Keratinocyte (primary cell): ENCODE measurements around the gene MDN1. TPM values are rescaled to one million over a fixed set of nuclear protein-coding genes. Genes with fewer than 3 reads are reported as not detected.

Source experiments
- DNase-seq: peaks from one replicate; pipeline ENCODE4 v3.0.0-alpha.2; 2011; ENCODE audit warnings: low read depth, missing footprints, low spot score
- FAIRE-seq: peaks from 2 replicates; lab custom pipeline; 2011; peaks lifted over from hg19 to GRCh38; lab: Jason Lieb, UNC
- H2AFZ ChIP-seq: 2 replicates; pipeline ENCODE4 v1.6.0; 2012; ENCODE audit warnings: low read length, control low read depth, inconsistent platforms; ENCODE audit not compliant: control insufficient read depth
- H3K27ac ChIP-seq: 2 replicates; pipeline ENCODE4 v1.5.1; 2011; ENCODE audit warnings: low read length; ENCODE audit not compliant: control insufficient read depth, insufficient read depth
- H3K27me3 ChIP-seq: 3 replicates; pipeline ENCODE4 v1.6.0; 2011; ENCODE audit warnings: low read length; ENCODE audit not compliant: control insufficient read depth, insufficient read depth; ENCODE audit errors: extremely low read depth
- H3K36me3 ChIP-seq, 2 experiments: 2 replicates in 1 of 2; 3 replicates in 1 of 2; pipeline ENCODE4 v1.5.1; 2011; ENCODE audit warnings: low read length in 2 of 2, mild to moderate bottlenecking in 1 of 2; ENCODE audit not compliant: control insufficient read depth in 2 of 2, insufficient read depth in 2 of 2; ENCODE audit errors: extremely low read depth in 1 of 2
- H3K4me1 ChIP-seq: 3 replicates; pipeline ENCODE4 v1.5.1; 2011; ENCODE audit warnings: low read length; ENCODE audit not compliant: control insufficient read depth, insufficient read depth; ENCODE audit errors: extremely low read depth
- H3K4me2 ChIP-seq: 3 replicates; pipeline ENCODE4 v1.6.0; 2011; ENCODE audit warnings: low read depth, low read length; ENCODE audit not compliant: control insufficient read depth, insufficient read depth; ENCODE audit errors: extremely low read depth
- H3K4me3 ChIP-seq, 3 experiments: fragments of 200-600 bp in 1 of 3; sonication (generic) in 1 of 3; 2 replicates in 2 of 3; 3 replicates in 1 of 3; pipeline ENCODE4 v1.5.1; 2011 to 2016; ENCODE audit warnings: low read length in 3 of 3, mild to moderate bottlenecking in 3 of 3, control low read depth in 2 of 3, inconsistent platforms in 1 of 3, low read depth in 1 of 3, mixed read lengths in 1 of 3, mixed run types in 1 of 3, moderate library complexity in 1 of 3; ENCODE audit not compliant: control insufficient read depth in 2 of 3, insufficient read depth in 2 of 3; ENCODE audit errors: extremely low read depth in 1 of 3
- H3K79me2 ChIP-seq: 2 replicates; pipeline ENCODE4 v1.6.0; 2012; ENCODE audit warnings: low read length; ENCODE audit not compliant: control insufficient read depth, insufficient read depth
- H3K9ac ChIP-seq: 3 replicates; pipeline ENCODE4 v1.6.0; 2011; ENCODE audit warnings: low read length; ENCODE audit not compliant: control insufficient read depth, insufficient read depth; ENCODE audit errors: extremely low read depth
- H3K9me1 ChIP-seq: 3 replicates; pipeline ENCODE4 v1.6.0; 2011; ENCODE audit warnings: low read length; ENCODE audit not compliant: control insufficient read depth, insufficient read depth; ENCODE audit errors: extremely low read depth
- H3K9me3 ChIP-seq: 2 replicates; pipeline ENCODE4 v1.5.1; 2012; ENCODE audit warnings: low read depth, low read length; ENCODE audit not compliant: control insufficient read depth
- H4K20me1 ChIP-seq: 3 replicates; pipeline ENCODE4 v1.6.0; 2011; ENCODE audit warnings: low read length; ENCODE audit not compliant: control insufficient read depth, insufficient read depth; ENCODE audit errors: extremely low read depth
- EZH2 ChIP-seq: IDR thresholded peaks from one replicate; pipeline ENCODE4 v1.6.1; 2012; ENCODE audit warnings: inconsistent platforms, mild to moderate bottlenecking, low read length, moderate library complexity
- dilution Hi-C: fragments of 300-500 bp; cut with MboI; formaldehyde crosslinking; loops from one replicate; pipeline ENCODE4 v1.7.0; 2020; ENCODE audit warnings: low sequenced_read_pairs; ENCODE audit not compliant: extremely low pct_ligation_motif_present
- polyA plus RNA-seq, 5 experiments: library from polyadenylated mRNA; depleted of rRNA in 3 of 5; stranded (reverse) in 3 of 5; stranded (forward) in 1 of 5; unstranded in 1 of 5; fragments of >200 nt; gene quantifications; 1 replicate in 1 of 5; 2 replicates in 3 of 5; 3 replicates in 1 of 5; pipeline versions ENCODE4 v1.2.1 to v1.2.3, GENCODE V29; 2011 to 2012; ENCODE audit warnings: missing spikeins in 2 of 5, low read depth in 1 of 5, low replicate concordance in 1 of 5
- TF ChIP-seq, protein P1 (sequence below), 3 experiments: IDR thresholded peaks in 1 of 3; conservative IDR thresholded peaks in 1 of 3; optimal IDR thresholded peaks in 1 of 3; 2 replicates in 2 of 3; 3 replicates in 1 of 3; pipeline versions ENCODE3 to v1.5.1; 2011; ENCODE audit warnings: low read length in 3 of 3, mild to moderate bottlenecking in 3 of 3, moderate library complexity in 2 of 3, control low read depth in 1 of 3, inconsistent platforms in 1 of 3; ENCODE audit not compliant: insufficient read depth in 2 of 3; ENCODE audit errors: extremely low read depth in 1 of 3

Gene MDN1
- polyA plus RNA-seq, 1 donor (not counting 4 experiments of a cell fraction or from before 2014, with no cell fraction given), result 16.0 TPM

DNA sequence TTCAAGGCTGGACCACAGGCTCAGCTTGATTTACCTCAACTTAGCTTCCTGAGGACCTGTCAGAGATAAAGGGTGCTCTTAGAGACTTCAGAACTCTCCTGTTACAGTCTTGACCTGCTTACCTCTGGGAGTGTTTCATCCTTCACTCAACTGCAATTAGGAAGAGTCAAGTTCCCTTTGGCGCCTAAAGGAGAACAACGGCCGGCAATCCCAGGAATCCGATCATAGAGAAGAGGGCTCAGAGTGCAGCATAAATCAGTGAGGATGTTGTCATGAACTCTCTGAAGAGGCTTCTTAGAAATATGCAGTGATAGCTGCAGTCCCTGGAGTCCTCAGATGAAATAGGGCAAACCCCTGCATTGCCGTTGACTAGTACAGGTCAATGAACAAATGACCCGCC, 217.4 kb downstream of the MDN1 start:
- dilution Hi-C loops, result no loop called here
- no peak overlapping the region for H3K9ac ChIP-seq
- no peak overlapping the region for H3K27ac ChIP-seq
- H3K4me2 ChIP-seq, result no peak overlapping the region
- H3K4me3 ChIP-seq, result no peak overlapping the region
- FAIRE-seq, result no peak
- H3K9me3 ChIP-seq, result no peaks in the 10 kb centered on the region
- no peak for DNase-seq
- no peaks in the 10 kb centered on the region for H3K4me1 ChIP-seq
- no peaks in the 10 kb centered on the region for H4K20me1 ChIP-seq
- H3K27me3 ChIP-seq, result no peaks in the 10 kb centered on the region
- TF ChIP-seq EZH2, result no peak
- TF ChIP-seq, protein P1, sequence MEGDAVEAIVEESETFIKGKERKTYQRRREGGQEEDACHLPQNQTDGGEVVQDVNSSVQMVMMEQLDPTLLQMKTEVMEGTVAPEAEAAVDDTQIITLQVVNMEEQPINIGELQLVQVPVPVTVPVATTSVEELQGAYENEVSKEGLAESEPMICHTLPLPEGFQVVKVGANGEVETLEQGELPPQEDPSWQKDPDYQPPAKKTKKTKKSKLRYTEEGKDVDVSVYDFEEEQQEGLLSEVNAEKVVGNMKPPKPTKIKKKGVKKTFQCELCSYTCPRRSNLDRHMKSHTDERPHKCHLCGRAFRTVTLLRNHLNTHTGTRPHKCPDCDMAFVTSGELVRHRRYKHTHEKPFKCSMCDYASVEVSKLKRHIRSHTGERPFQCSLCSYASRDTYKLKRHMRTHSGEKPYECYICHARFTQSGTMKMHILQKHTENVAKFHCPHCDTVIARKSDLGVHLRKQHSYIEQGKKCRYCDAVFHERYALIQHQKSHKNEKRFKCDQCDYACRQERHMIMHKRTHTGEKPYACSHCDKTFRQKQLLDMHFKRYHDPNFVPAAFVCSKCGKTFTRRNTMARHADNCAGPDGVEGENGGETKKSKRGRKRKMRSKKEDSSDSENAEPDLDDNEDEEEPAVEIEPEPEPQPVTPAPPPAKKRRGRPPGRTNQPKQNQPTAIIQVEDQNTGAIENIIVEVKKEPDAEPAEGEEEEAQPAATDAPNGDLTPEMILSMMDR (optimal IDR thresholded peaks at IDR 0.05 in 1 of 3, IDR thresholded peaks at IDR 0.05 in 1 of 3, conservative IDR thresholded peaks at IDR 0.05 in 1 of 3; ENCODE audit: extremely low read depth in 1 of 3, insufficient read depth in 2 of 3, low read length in 3 of 3), result no peak
- H2AFZ ChIP-seq, result no peak overlapping the region
- no peaks in the 10 kb centered on the region for H3K9me1 ChIP-seq
- no peaks in the 10 kb centered on the region for H3K36me3 ChIP-seq
- H3K79me2 ChIP-seq, result no peaks in the 10 kb centered on the region

DNA sequence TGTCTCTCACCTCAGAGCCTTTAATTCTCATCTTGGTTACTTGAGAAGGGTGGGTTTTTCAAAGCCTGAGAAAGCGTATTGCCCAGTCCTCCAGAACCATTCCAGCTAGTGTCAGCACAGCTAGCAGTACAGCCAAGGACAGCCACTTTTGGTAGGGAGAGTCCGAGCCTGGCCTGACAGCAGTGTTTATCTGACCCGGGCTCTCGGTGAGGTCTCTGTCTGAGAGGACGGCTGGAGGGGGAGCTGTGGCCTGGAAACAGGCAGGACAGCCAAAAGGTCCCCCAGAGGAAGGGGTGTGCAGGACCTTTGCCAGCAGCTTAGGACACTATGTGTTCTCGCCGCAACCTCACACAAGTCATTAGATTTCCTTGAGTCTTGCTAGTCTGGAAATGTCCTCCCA, 219.9 kb downstream of the MDN1 start:
- Histone ChIP-seq H4K20me1 (no peaks in the 10 kb centered on the region), H2AFZ (no peak overlapping the region), H3K4me1 (no peaks in the 10 kb centered on the region), H3K79me2 (no peaks in the 10 kb centered on the region), H3K4me2 (no peak overlapping the region), H3K36me3 (no peaks in the 10 kb centered on the region), H3K9ac (no peak overlapping the region), H3K9me3 (no peaks in the 10 kb centered on the region), H3K9me1 (no peaks in the 10 kb centered on the region), H3K4me3 (no peak overlapping the region), H3K27me3 (no peaks in the 10 kb centered on the region), H3K27ac (no peak overlapping the region)
- FAIRE-seq, result no peak
- TF ChIP-seq EZH2, result no peak
- TF ChIP-seq, protein P1 (optimal IDR thresholded peaks at IDR 0.05 in 1 of 3, IDR thresholded peaks at IDR 0.05 in 1 of 3, conservative IDR thresholded peaks at IDR 0.05 in 1 of 3; ENCODE audit: extremely low read depth in 1 of 3, insufficient read depth in 2 of 3, low read length in 3 of 3), result no peak
- DNase-seq, result no peak
- dilution Hi-C loops, result no loop called here
